HepG2 (cell line): ENCODE measurements around the gene MYOM1. TPM values are rescaled to one million over a fixed set of nuclear protein-coding genes. Genes with fewer than 3 reads are reported as not detected.
A peak's percentile ranks its signal among the peaks of the same experiment; 100 is the strongest.

ENCODE experiments used
- ATAC-seq: fragments of 200-7000 bp; cut with Tn5 transposase; 3 replicates; pipeline ENCODE4 v1.9.1; 2020; ENCODE audit warnings: mild to moderate bottlenecking, moderate library complexity
- BruUV-seq: library from RNA; stranded (reverse); fragments of 400-500 nt; replicated peaks from 2 replicates; lab custom pipeline; 2021; lab: Mats Ljungman, UMichigan
- CTCF ChIA-PET: fragments of 300-600 bp; formaldehyde crosslinking; extraction: SDS; loops from one replicate; lab custom pipeline; 2021; ENCODE audit warnings: low total read pairs, inconsistent platforms, low intra/inter-chr PET ratio; lab: Yijun Ruan, JAX
- POLR2A ChIA-PET: fragments of 350-600 bp; sonication (Branson Sonifier 250); formaldehyde crosslinking; loops from one replicate; lab custom pipeline; 2020; ENCODE audit warnings: antibody characterized with exemption, inconsistent platforms; lab: Yijun Ruan, JAX
- DNase-seq: peaks from one replicate; pipeline ENCODE4 v3.0.0-alpha.2; 2015; ENCODE audit warnings: low spot score
- FAIRE-seq: peaks from 3 replicates; lab custom pipeline; 2011; peaks lifted over from hg19 to GRCh38; lab: Jason Lieb, UNC
- H2AFZ ChIP-seq: one replicate; pipeline ENCODE4 v1.6.1; 2011; ENCODE audit warnings: low read length, inconsistent platforms
- H3K27ac ChIP-seq: fragments of 300-600 bp; 3 replicates; pipeline ENCODE4 v1.8.0; 2011; ENCODE audit warnings: mixed run types, mild to moderate bottlenecking, mixed read lengths, low read length, inconsistent platforms; ENCODE audit not compliant: insufficient read depth; ENCODE audit errors: extremely low read length
- H3K27me3 ChIP-seq, 2 experiments: fragments of 200-600 bp in 1 of 2; 2 replicates in 1 of 2; 3 replicates in 1 of 2; pipeline versions ENCODE4 v1.6.0 to v1.8.0; 2011; ENCODE audit warnings: low read length in 2 of 2, mild to moderate bottlenecking in 2 of 2, moderate library complexity in 2 of 2, inconsistent platforms in 1 of 2; ENCODE audit not compliant: insufficient read depth in 2 of 2, control insufficient read depth in 1 of 2
- H3K36me3 ChIP-seq, 2 experiments: fragments of 200-600 bp in 1 of 2; replicated peaks in 1 of 2; 2 replicates in 1 of 2; 3 replicates in 1 of 2; pipeline versions ENCODE4 v1.5.1 to v1.8.0; 2011; ENCODE audit warnings: low read length in 2 of 2, inconsistent platforms in 1 of 2; ENCODE audit not compliant: insufficient read depth in 2 of 2, control insufficient read depth in 1 of 2
- H3K4me1 ChIP-seq: 2 replicates; pipeline ENCODE4 v1.5.1; 2012; ENCODE audit warnings: low read length, inconsistent platforms; ENCODE audit not compliant: insufficient read depth
- H3K4me2 ChIP-seq: 2 replicates; pipeline ENCODE4 v1.6.0; 2011; ENCODE audit warnings: low read depth, low read length, inconsistent platforms
- H3K4me3 ChIP-seq, 3 experiments: fragments of 200-600 bp in 1 of 3; sonication (generic), shearing (Covaris generic) in 1 of 3; replicated peaks in 1 of 3; 2 replicates each; pipeline ENCODE4 v1.5.1; 2011 to 2016; ENCODE audit warnings: low read length in 3 of 3, inconsistent platforms in 2 of 3, low read depth in 2 of 3, mild to moderate bottlenecking in 2 of 3, control low read depth in 1 of 3, mixed read lengths in 1 of 3; ENCODE audit not compliant: insufficient read depth in 1 of 3
- H3K79me2 ChIP-seq: one replicate; pipeline ENCODE4 v1.6.1; 2011; ENCODE audit warnings: low read length, inconsistent platforms; ENCODE audit not compliant: insufficient read depth
- H3K9ac ChIP-seq: 2 replicates; pipeline ENCODE4 v1.6.0; 2011; ENCODE audit warnings: mild to moderate bottlenecking, low read depth, low read length, inconsistent platforms; ENCODE audit not compliant: insufficient read depth
- H3K9me3 ChIP-seq: 2 replicates; pipeline ENCODE4 v1.5.1; 2012; ENCODE audit warnings: mild to moderate bottlenecking, low read length
- H4K20me1 ChIP-seq: 2 replicates; pipeline ENCODE4 v1.6.0; 2011; ENCODE audit warnings: inconsistent platforms, mild to moderate bottlenecking, low read length, moderate library complexity; ENCODE audit not compliant: insufficient read depth
- CEBPG ChIP-seq: IDR thresholded peaks from 2 replicates; pipeline ENCODE4 v1.6.1; 2016
- CHD4 ChIP-seq: fragments of 200-600 bp; sonication (generic); IDR thresholded peaks from 2 replicates; pipeline ENCODE4 v1.7.0; 2017; ENCODE audit warnings: mild to moderate bottlenecking, low read length, borderline replicate concordance
- MAF1 ChIP-seq: sonication (generic); formaldehyde crosslinking; IDR thresholded peaks from 2 replicates; pipeline ENCODE4 v1.5.0; 2020; ENCODE audit warnings: missing genetic modification reagents, borderline replicate concordance
- MTF2 ChIP-seq: sonication (generic); formaldehyde crosslinking; IDR thresholded peaks from 2 replicates; pipeline ENCODE4 v1.5.0; 2020; ENCODE audit warnings: missing genetic modification reagents, borderline replicate concordance
- SP140L ChIP-seq: sonication (generic); formaldehyde crosslinking; IDR thresholded peaks from 2 replicates; pipeline ENCODE4 v1.4.0; 2020; ENCODE audit warnings: missing genetic modification reagents, borderline replicate concordance
- SUZ12 ChIP-seq: fragments of 150-350 bp; IDR thresholded peaks from 2 replicates; pipeline ENCODE4 v1.6.1; 2014; ENCODE audit warnings: low read depth, low read length
- ZNF121 ChIP-seq: sonication (generic); formaldehyde crosslinking; IDR thresholded peaks from 2 replicates; pipeline ENCODE4 v1.5.0; 2020; ENCODE audit warnings: mild to moderate bottlenecking, missing genetic modification reagents
- ZNF343 ChIP-seq: sonication (generic); formaldehyde crosslinking; IDR thresholded peaks from 2 replicates; pipeline ENCODE4 v1.4.0; 2020; ENCODE audit warnings: mild to moderate bottlenecking, missing genetic modification reagents
- ZSCAN31 ChIP-seq: sonication (generic); formaldehyde crosslinking; IDR thresholded peaks from 2 replicates; pipeline ENCODE4 v1.5.0; 2020; ENCODE audit warnings: low read depth, mild to moderate bottlenecking, missing genetic modification reagents
- WGBS: methylation state at CpG from one replicate; pipeline ENCODE4 v1.1.6; 2017; ENCODE audit warnings: low lambda C conversion rate; 5-methylcytosine and 5-hydroxymethylcytosine counted together
- in situ Hi-C: cut with HindIII; loops from 2 replicates; pipeline ENCODE4 v1.10.0; 2017; ENCODE audit warnings: low pct_unique_long_range_greater_than_20kb; ENCODE audit not compliant: extremely low pct_ligation_motif_present
- intact Hi-C: fragments of 100-400 bp; cut with micrococcal nuclease; formaldehyde crosslinking; loops from one replicate; pipeline ENCODE4 v1.10.0; 2022; ENCODE audit not compliant: unreplicated experiment
- polyA plus RNA-seq, 8 experiments: library from polyadenylated mRNA; depleted of rRNA in 3 of 8; stranded (reverse) in 7 of 8; unstranded in 1 of 8; fragments of >200 nt; fragmentation: Illumina TruSeq in 4 of 8; extraction: Trizol in 4 of 8; gene quantifications; 2 replicates each; pipeline versions ENCODE4 v1.2.1 to v1.2.3, GENCODE V29; 2011 to 2016; ENCODE audit warnings: low read depth in 4 of 8, missing spikeins in 1 of 8, mixed read lengths in 1 of 8; ENCODE audit not compliant: insufficient read depth in 1 of 8
- total RNA-seq, 5 experiments: library from RNA; depleted of rRNA; stranded (reverse); fragments of >200 nt; fragmentation: Illumina TruSeq; extraction: Trizol; gene quantifications; 2 replicates each; pipeline ENCODE4 v1.2.3, GENCODE V29; 2016; ENCODE audit warnings: low read depth in 1 of 5
- TF ChIP-seq, protein P1 (sequence below): sonication (generic); formaldehyde crosslinking; IDR thresholded peaks from 2 replicates; pipeline ENCODE4 v1.5.0; 2020; ENCODE audit warnings: mild to moderate bottlenecking, missing genetic modification reagents
- TF ChIP-seq, protein P2 (sequence below): sonication (generic); formaldehyde crosslinking; IDR thresholded peaks from 2 replicates; pipeline ENCODE4 v1.4.0; 2020; ENCODE audit warnings: missing genetic modification reagents

The MYOM1 gene
- total and polyA plus RNA-seq, 2 of the 13 experiments (the other 11 are each of a cell fraction or from before 2014, with no cell fraction given) = 0.46 to 0.98 TPM

DNA sequence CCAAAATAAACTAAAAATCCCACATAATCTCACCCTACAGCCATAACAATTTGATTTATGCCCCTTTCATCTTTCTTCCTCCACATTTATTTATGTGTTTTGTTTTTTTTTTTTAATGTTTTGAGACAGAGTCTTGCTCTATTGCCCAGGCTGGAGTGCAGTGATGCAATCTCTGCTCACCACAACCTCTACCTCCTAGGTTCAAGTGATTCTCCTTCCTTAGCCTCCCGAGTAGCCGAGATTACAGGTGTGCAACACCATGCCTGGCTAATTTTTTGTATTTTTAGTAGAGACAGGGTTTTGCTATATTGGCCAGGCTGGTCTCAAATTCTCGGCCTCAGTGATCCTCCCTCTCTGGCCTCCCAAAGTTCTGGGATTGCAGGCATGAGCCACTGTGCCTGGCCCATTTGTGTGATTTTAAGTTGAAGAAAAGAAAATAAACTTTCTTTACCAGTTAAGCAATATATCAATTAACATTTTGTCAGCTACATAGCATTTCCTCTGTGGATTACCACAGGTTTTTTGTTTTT lies 170.9 kb downstream of the MYOM1 start:
- H3K4me2 ChIP-seq = no peak overlapping the region
- DNase-seq = no peak
- BruUV-seq = no TSS peak
- no peaks in the 10 kb centered on the region for H3K36me3 ChIP-seq
- TF ChIP-seq CEBPG (CRISPR knock-in tag) = peak; percentile 33; the same call in 1 of the 2 replicates
- TF ChIP-seq ZNF121 (CRISPR knock-in tag) = peak; percentile 88
- TF ChIP-seq, protein P1, sequence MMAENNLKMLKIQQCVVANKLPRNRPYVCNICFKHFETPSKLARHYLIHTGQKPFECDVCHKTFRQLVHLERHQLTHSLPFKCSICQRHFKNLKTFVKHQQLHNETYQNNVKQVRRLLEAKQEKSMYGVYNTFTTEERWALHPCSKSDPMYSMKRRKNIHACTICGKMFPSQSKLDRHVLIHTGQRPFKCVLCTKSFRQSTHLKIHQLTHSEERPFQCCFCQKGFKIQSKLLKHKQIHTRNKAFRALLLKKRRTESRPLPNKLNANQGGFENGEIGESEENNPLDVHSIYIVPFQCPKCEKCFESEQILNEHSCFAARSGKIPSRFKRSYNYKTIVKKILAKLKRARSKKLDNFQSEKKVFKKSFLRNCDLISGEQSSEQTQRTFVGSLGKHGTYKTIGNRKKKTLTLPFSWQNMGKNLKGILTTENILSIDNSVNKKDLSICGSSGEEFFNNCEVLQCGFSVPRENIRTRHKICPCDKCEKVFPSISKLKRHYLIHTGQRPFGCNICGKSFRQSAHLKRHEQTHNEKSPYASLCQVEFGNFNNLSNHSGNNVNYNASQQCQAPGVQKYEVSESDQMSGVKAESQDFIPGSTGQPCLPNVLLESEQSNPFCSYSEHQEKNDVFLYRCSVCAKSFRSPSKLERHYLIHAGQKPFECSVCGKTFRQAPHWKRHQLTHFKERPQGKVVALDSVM (CRISPR knock-in tag) = peak; percentile 91
- TF ChIP-seq MAF1 (CRISPR knock-in tag) = no peak
- TF ChIP-seq SUZ12 = no peak
- TF ChIP-seq CHD4 = 0 out of 2 replicates have a peak, but pooled peaks have one; percentile 37
- FAIRE-seq = no peak
- CTCF ChIA-PET = no interaction called here
- peaks cover 87% of the 10 kb centered on the region for H3K4me1 ChIP-seq
- no peak overlapping the region for H3K9ac ChIP-seq
- intact Hi-C loops (no loop called here), in situ Hi-C loops (loop anchor here (25.0 kb wide), 1 partner anchor 563 kb away; no protein-coding TSS in a partner anchor)
- no peaks in the 10 kb centered on the region for H4K20me1 ChIP-seq
- no peak for ATAC-seq
- H3K9me3 ChIP-seq = no peaks in the 10 kb centered on the region
- H3K27me3 ChIP-seq = no peaks in the 10 kb centered on the region
- 91% methylated on average over 3 of the region's 3 CpGs for WGBS
- no peak overlapping the region for H3K4me3 ChIP-seq
- no peaks in the 10 kb centered on the region for H3K79me2 ChIP-seq
- peak overlapping the region; percentile 1 for H3K27ac ChIP-seq
- POLR2A ChIA-PET = no interaction called here
- H2AFZ ChIP-seq = no peak overlapping the region

DNA sequence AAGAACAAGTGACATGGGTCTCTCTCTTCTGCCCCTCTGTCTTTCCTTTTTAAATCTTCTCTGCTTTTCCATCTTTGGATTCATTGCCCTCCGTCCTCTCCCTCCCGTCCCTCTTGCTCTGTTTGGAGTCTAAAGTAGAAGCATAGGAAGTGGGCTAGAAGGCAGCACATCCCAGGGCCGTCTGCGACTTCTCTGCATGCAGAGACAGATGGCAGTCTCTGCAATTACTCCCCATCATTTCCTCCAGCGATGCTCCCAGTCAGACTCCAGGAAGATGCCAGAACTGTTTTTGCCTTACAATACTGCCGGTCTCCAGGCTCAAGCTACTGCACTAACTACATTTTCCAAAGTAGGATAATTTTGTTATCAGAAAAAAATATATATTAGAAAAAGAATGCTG lies 171.6 kb downstream of the MYOM1 start:
- Histone ChIP-seq H3K27me3 (no peaks in the 10 kb centered on the region), H3K4me1 (peaks cover 87% of the 10 kb centered on the region), H4K20me1 (no peaks in the 10 kb centered on the region), H3K79me2 (no peaks in the 10 kb centered on the region), H2AFZ (no peak overlapping the region), H3K36me3 (no peaks in the 10 kb centered on the region), H3K27ac (no peak overlapping the region), H3K9ac (no peak overlapping the region), H3K4me2 (no peak overlapping the region), H3K9me3 (no peaks in the 10 kb centered on the region), H3K4me3 (no peak overlapping the region)
- BruUV-seq = no TSS peak
- intact Hi-C loops (no loop called here), in situ Hi-C loops (loop anchor here (25.0 kb wide), 1 partner anchor 564 kb away; no protein-coding TSS in a partner anchor)
- CTCF ChIA-PET = no interaction called here
- WGBS = 95% methylated on average over 6 of the region's 6 CpGs
- ATAC-seq (no peak), DNase-seq (no peak), FAIRE-seq (no peak)
- POLR2A ChIA-PET = interaction anchor here (0.5 kb wide), 1 partner anchor 126 kb away, joined by 3 read pairs; no protein-coding TSS in a partner anchor
- TF ChIP-seq MTF2 (CRISPR knock-in tag) (no peak), ZSCAN31 (no peak), SP140L (CRISPR knock-in tag) (no peak), ZNF343 (CRISPR knock-in tag) (no peak)
- TF ChIP-seq, protein P2, sequence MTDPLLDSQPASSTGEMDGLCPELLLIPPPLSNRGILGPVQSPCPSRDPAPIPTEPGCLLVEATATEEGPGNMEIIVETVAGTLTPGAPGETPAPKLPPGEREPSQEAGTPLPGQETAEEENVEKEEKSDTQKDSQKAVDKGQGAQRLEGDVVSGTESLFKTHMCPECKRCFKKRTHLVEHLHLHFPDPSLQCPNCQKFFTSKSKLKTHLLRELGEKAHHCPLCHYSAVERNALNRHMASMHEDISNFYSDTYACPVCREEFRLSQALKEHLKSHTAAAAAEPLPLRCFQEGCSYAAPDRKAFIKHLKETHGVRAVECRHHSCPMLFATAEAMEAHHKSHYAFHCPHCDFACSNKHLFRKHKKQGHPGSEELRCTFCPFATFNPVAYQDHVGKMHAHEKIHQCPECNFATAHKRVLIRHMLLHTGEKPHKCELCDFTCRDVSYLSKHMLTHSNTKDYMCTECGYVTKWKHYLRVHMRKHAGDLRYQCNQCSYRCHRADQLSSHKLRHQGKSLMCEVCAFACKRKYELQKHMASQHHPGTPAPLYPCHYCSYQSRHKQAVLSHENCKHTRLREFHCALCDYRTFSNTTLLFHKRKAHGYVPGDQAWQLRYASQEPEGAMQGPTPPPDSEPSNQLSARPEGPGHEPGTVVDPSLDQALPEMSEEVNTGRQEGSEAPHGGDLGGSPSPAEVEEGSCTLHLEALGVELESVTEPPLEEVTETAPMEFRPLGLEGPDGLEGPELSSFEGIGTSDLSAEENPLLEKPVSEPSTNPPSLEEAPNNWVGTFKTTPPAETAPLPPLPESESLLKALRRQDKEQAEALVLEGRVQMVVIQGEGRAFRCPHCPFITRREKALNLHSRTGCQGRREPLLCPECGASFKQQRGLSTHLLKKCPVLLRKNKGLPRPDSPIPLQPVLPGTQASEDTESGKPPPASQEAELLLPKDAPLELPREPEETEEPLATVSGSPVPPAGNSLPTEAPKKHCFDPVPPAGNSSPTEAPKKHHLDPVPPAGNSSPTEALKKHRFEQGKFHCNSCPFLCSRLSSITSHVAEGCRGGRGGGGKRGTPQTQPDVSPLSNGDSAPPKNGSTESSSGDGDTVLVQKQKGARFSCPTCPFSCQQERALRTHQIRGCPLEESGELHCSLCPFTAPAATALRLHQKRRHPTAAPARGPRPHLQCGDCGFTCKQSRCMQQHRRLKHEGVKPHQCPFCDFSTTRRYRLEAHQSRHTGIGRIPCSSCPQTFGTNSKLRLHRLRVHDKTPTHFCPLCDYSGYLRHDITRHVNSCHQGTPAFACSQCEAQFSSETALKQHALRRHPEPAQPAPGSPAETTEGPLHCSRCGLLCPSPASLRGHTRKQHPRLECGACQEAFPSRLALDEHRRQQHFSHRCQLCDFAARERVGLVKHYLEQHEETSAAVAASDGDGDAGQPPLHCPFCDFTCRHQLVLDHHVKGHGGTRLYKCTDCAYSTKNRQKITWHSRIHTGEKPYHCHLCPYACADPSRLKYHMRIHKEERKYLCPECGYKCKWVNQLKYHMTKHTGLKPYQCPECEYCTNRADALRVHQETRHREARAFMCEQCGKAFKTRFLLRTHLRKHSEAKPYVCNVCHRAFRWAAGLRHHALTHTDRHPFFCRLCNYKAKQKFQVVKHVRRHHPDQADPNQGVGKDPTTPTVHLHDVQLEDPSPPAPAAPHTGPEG (CRISPR knock-in tag) = no peak
